Neural progenitor cell (in vitro differentiated cells): ENCODE data around the gene DDC. TPM values are rescaled to one million over a fixed set of nuclear protein-coding genes. Genes with fewer than 3 reads are reported as not detected.

Experiments used
- DNase-seq: peaks from one replicate; pipeline ENCODE4 v3.0.0-alpha.2; 2016; ENCODE audit warnings: low spot score
- H2AFZ ChIP-seq: fragments of 200-600 bp; sonication (generic); replicated peaks from 2 replicates; pipeline ENCODE4 v1.6.1; 2016; ENCODE audit warnings: antibody characterized with exemption
- H3F3A ChIP-seq: fragments of 200-600 bp; sonication (generic); 2 replicates; pipeline ENCODE4 v1.6.1; 2016; ENCODE audit warnings: antibody characterized with exemption, low read depth
- H3K27ac ChIP-seq: fragments of 200-600 bp; sonication (generic); 2 replicates; pipeline ENCODE4 v1.5.1; 2016; ENCODE audit warnings: mild to moderate bottlenecking
- H3K27me3 ChIP-seq: fragments of 200-600 bp; sonication (generic); 2 replicates; pipeline ENCODE4 v1.6.1; 2016; ENCODE audit warnings: mild to moderate bottlenecking, moderate library complexity
- H3K36me3 ChIP-seq: fragments of 200-600 bp; sonication (generic); 2 replicates; pipeline ENCODE4 v1.5.1; 2016
- H3K4me1 ChIP-seq: fragments of 200-600 bp; sonication (generic); 2 replicates; pipeline ENCODE4 v1.6.1; 2016; ENCODE audit warnings: mixed run types
- H3K4me2 ChIP-seq: fragments of 200-600 bp; sonication (generic); 2 replicates; pipeline ENCODE4 v1.6.1; 2016
- H3K4me3 ChIP-seq: fragments of 200-600 bp; sonication (generic); 2 replicates; pipeline ENCODE4 v1.5.1; 2016
- H3K79me2 ChIP-seq: fragments of 200-600 bp; sonication (generic); 2 replicates; pipeline ENCODE4 v1.6.1; 2016; ENCODE audit warnings: low read depth
- H3K9ac ChIP-seq: fragments of 200-600 bp; sonication (generic); 2 replicates; pipeline ENCODE4 v1.6.1; 2016
- H3K9me3 ChIP-seq: fragments of 200-600 bp; sonication (generic); 2 replicates; pipeline ENCODE4 v1.5.1; 2016; ENCODE audit warnings: low read depth
- H4K20me1 ChIP-seq: fragments of 200-600 bp; sonication (generic); 2 replicates; pipeline ENCODE4 v1.6.1; 2016; ENCODE audit warnings: low read depth
- H3K27ac Mint-ChIP-seq: 3 replicates; pipeline ENCODE4 v1.8.0; 2021; ENCODE audit warnings: mixed read lengths
- H3K27me3 Mint-ChIP-seq: 2 replicates; pipeline ENCODE4 v1.8.0; 2022; ENCODE audit warnings: low read depth, mild to moderate bottlenecking, inconsistent platforms, moderate library complexity, mixed read lengths; ENCODE audit not compliant: insufficient read depth
- H3K36me3 Mint-ChIP-seq: 3 replicates; pipeline ENCODE4 v1.8.0; 2021; ENCODE audit warnings: mixed read lengths
- H3K4me1 Mint-ChIP-seq: 3 replicates; pipeline ENCODE4 v1.8.0; 2021; ENCODE audit warnings: mixed read lengths
- H3K4me3 Mint-ChIP-seq: 3 replicates; pipeline ENCODE4 v1.8.0; 2021; ENCODE audit warnings: mild to moderate bottlenecking, moderate library complexity, mixed read lengths
- H3K9me3 Mint-ChIP-seq: 3 replicates; pipeline ENCODE4 v1.8.0; 2020; ENCODE audit warnings: mixed read lengths
- CTCF ChIP-seq: fragments of 200-600 bp; sonication (generic); IDR thresholded peaks from 2 replicates; pipeline ENCODE4 v1.5.1; 2017; ENCODE audit warnings: antibody characterized with exemption, mild to moderate bottlenecking
- EZH2 ChIP-seq: fragments of 200-600 bp; sonication (generic); IDR thresholded peaks from 2 replicates; pipeline ENCODE4 v1.6.1; 2017; ENCODE audit warnings: antibody characterized with exemption, mild to moderate bottlenecking, moderate library complexity
- EZH2phosphoT487 ChIP-seq: fragments of 200-600 bp; sonication (generic); IDR thresholded peaks from 2 replicates; pipeline ENCODE4 v1.6.1; 2017; ENCODE audit warnings: antibody characterized with exemption
- total RNA-seq: library from RNA; depleted of rRNA; stranded (reverse); fragments of >200 nt; gene quantifications from 2 replicates; pipeline ENCODE4 v1.2.3, GENCODE V29; 2015; ENCODE audit warnings: low replicate concordance

The DDC gene
- total RNA-seq, 1 donor from 2014 or later, result not detected

- H3K36me3 Mint-ChIP-seq, result peaks cover 12% of the 10 kb centered on the region
- no peak overlapping the region for H3K9ac ChIP-seq
- peak; percentile 8 for DNase-seq
Measured at GRCh38 chr7:50450590-50451032, 114.6 kb downstream of the DDC start.

GRCh38 chr7:50449881-50450589 lies 115.2 kb downstream of the DDC start, which contains the start of gene FIGNL1:
FIGNL1 (minus strand) TSS chr7:50450350; CDS start chr7:50447287, 3,063 bp downstream.
- H3K9me3 ChIP-seq, result no peaks in the 10 kb centered on the region
- peaks cover 11% of the 10 kb centered on the region for H3K4me1 ChIP-seq
- peak within 1 kb of the TSS; percentile 50 for H3K4me3 ChIP-seq
- H3K9ac ChIP-seq, result no peak within 1 kb of the TSS
- H3K27me3 Mint-ChIP-seq, result no peaks in the 10 kb centered on the region
- H3F3A ChIP-seq, result peaks cover 24% of the 10 kb centered on the region
- peak within 1 kb of the TSS; percentile 87 for H3K4me3 Mint-ChIP-seq
- H3K4me1 Mint-ChIP-seq, result peaks cover 8% of the 10 kb centered on the region
- H3K36me3 ChIP-seq, result no peaks in the 10 kb centered on the region
- peak; percentile 77 for DNase-seq
- H3K9me3 Mint-ChIP-seq, result no peaks in the 10 kb centered on the region
- peaks cover 4% of the 10 kb centered on the region for H4K20me1 ChIP-seq
- H3K4me2 ChIP-seq, result peak within 1 kb of the TSS; percentile 67
- H2AFZ ChIP-seq, result peak within 1 kb of the TSS; percentile 58
- H3K27ac Mint-ChIP-seq, result no peak within 1 kb of the TSS
- peaks cover 12% of the 10 kb centered on the region for H3K36me3 Mint-ChIP-seq
- TF ChIP-seq CTCF, result no peak
- TF ChIP-seq EZH2, result no peak
- peak; percentile 17 for TF ChIP-seq EZH2phosphoT487
- peaks cover 10% of the 10 kb centered on the region for H3K79me2 ChIP-seq
- no peak within 1 kb of the TSS for H3K27ac ChIP-seq
- no peaks in the 10 kb centered on the region for H3K27me3 ChIP-seq

More at GRCh38 chr7:50450590-50451032, 114.6 kb downstream of the DDC start:
- H3K4me3 Mint-ChIP-seq, result peak overlapping the region; percentile 87
- no peaks in the 10 kb centered on the region for H3K9me3 ChIP-seq
- H2AFZ ChIP-seq, result peak overlapping the region; percentile 58
- peaks cover 24% of the 10 kb centered on the region for H3F3A ChIP-seq
- peaks cover 11% of the 10 kb centered on the region for H3K4me1 ChIP-seq
- H3K27ac Mint-ChIP-seq, result no peak overlapping the region
- H3K4me2 ChIP-seq, result peak overlapping the region; percentile 67
- peaks cover 10% of the 10 kb centered on the region for H3K79me2 ChIP-seq
- TF ChIP-seq EZH2phosphoT487, result no peak
- H3K27me3 ChIP-seq, result no peaks in the 10 kb centered on the region
- H3K27ac ChIP-seq, result no peak overlapping the region
- H3K4me3 ChIP-seq, result peak overlapping the region; percentile 50
- H3K9me3 Mint-ChIP-seq, result no peaks in the 10 kb centered on the region
- H3K27me3 Mint-ChIP-seq, result no peaks in the 10 kb centered on the region
- peaks cover 4% of the 10 kb centered on the region for H4K20me1 ChIP-seq
- peaks cover 8% of the 10 kb centered on the region for H3K4me1 Mint-ChIP-seq
- no peaks in the 10 kb centered on the region for H3K36me3 ChIP-seq

GRCh38 chr7:50449501-50449880 lies 115.7 kb downstream of the DDC start:
- Histone ChIP-seq H3K4me3 (peak overlapping the region; percentile 50), H3K79me2 (peaks cover 10% of the 10 kb centered on the region), H3K36me3 (no peaks in the 10 kb centered on the region), H3K27me3 (no peaks in the 10 kb centered on the region), H3K9ac (no peak overlapping the region), H3K4me2 (peak overlapping the region; percentile 67), H4K20me1 (peaks cover 4% of the 10 kb centered on the region), H3F3A (peaks cover 24% of the 10 kb centered on the region), H3K4me1 (peaks cover 11% of the 10 kb centered on the region), H3K27ac (no peak overlapping the region), H2AFZ (peak overlapping the region; percentile 58), H3K9me3 (no peaks in the 10 kb centered on the region)
- peaks cover 12% of the 10 kb centered on the region for H3K36me3 Mint-ChIP-seq
- peaks cover 8% of the 10 kb centered on the region for H3K4me1 Mint-ChIP-seq
- no peak for DNase-seq
- H3K9me3 Mint-ChIP-seq, result no peaks in the 10 kb centered on the region
- no peaks in the 10 kb centered on the region for H3K27me3 Mint-ChIP-seq
- no peak overlapping the region for H3K27ac Mint-ChIP-seq
- peak overlapping the region; percentile 87 for H3K4me3 Mint-ChIP-seq
- no peak for TF ChIP-seq CTCF
- no peak for TF ChIP-seq EZH2phosphoT487
- no peak for TF ChIP-seq EZH2

- Histone ChIP-seq H3K79me2 (peaks cover 10% of the 10 kb centered on the region), H4K20me1 (peaks cover 4% of the 10 kb centered on the region), H3F3A (peaks cover 24% of the 10 kb centered on the region), H3K36me3 (peaks cover 6% of the 10 kb centered on the region), H3K4me1 (peaks cover 11% of the 10 kb centered on the region), H3K27me3 (no peaks in the 10 kb centered on the region), H3K27ac (no peak overlapping the region), H2AFZ (no peak overlapping the region), H3K4me3 (peak overlapping the region; percentile 50), H3K4me2 (peak overlapping the region; percentile 67), H3K9me3 (no peaks in the 10 kb centered on the region), H3K9ac (no peak overlapping the region)
- TF ChIP-seq EZH2 (no peak), CTCF (no peak), EZH2phosphoT487 (no peak)
- H3K27ac Mint-ChIP-seq, result no peak overlapping the region
- no peaks in the 10 kb centered on the region for H3K27me3 Mint-ChIP-seq
- no peaks in the 10 kb centered on the region for H3K9me3 Mint-ChIP-seq
- H3K4me1 Mint-ChIP-seq, result peaks cover 8% of the 10 kb centered on the region
- no peak for DNase-seq
- H3K36me3 Mint-ChIP-seq, result peaks cover 12% of the 10 kb centered on the region
- peak overlapping the region; percentile 87 for H3K4me3 Mint-ChIP-seq
Measured at GRCh38 chr7:50448823-50449222, 116.4 kb downstream of the DDC start.
